Endothelial cell of umbilical vein (primary cell): Measurements from ENCODE around the gene LRCOL1. TPM values are rescaled to one million over a fixed set of nuclear protein-coding genes. Genes with fewer than 3 reads are reported as not detected.

Experiments used
- BruUV-seq: library from RNA; stranded (reverse); fragments of 400-500 nt; replicated peaks from 2 replicates; lab custom pipeline; 2021; lab: Mats Ljungman, UMichigan
- CTCF ChIA-PET: fragments of 300-600, 350-600 bp; sonication (Branson Sonifier 250); formaldehyde crosslinking; loops from one replicate; lab custom pipeline; 2021; ENCODE audit warnings: antibody characterized with exemption, inconsistent platforms; lab: Charles Lee
- POLR2A ChIA-PET: fragments of 300-600, 350-600 bp; sonication (Branson Sonifier 250); formaldehyde crosslinking; loops from one replicate; lab custom pipeline; 2021; ENCODE audit warnings: antibody characterized with exemption, inconsistent platforms; lab: Charles Lee
- DNase-seq: peaks from one replicate; pipeline ENCODE4 v3.0.0-alpha.2; 2011; ENCODE audit warnings: low read depth, low spot score
- FAIRE-seq: peaks from 2 replicates; lab custom pipeline; 2011; peaks lifted over from hg19 to GRCh38; lab: Jason Lieb, UNC
- H2AFZ ChIP-seq: 2 replicates; pipeline ENCODE4 v1.6.0; 2012; ENCODE audit warnings: low read depth, low read length, control low read depth, inconsistent platforms
- H3K27ac ChIP-seq: 2 replicates; pipeline ENCODE4 v1.5.1; 2011; ENCODE audit warnings: low read depth, mild to moderate bottlenecking, control low read depth, low read length, moderate library complexity; ENCODE audit not compliant: insufficient read depth
- H3K27me3 ChIP-seq, 2 experiments: 2 replicates each; pipeline versions ENCODE4 v1.6.0 to v1.6.1; 2011; ENCODE audit warnings: low read length in 2 of 2, mixed read lengths in 1 of 2; ENCODE audit not compliant: control insufficient read depth in 2 of 2, insufficient read depth in 2 of 2
- H3K36me3 ChIP-seq, 2 experiments: 2 replicates in 1 of 2; 3 replicates in 1 of 2; pipeline ENCODE4 v1.5.1; 2011; ENCODE audit warnings: low read length in 2 of 2, mild to moderate bottlenecking in 1 of 2, moderate library complexity in 1 of 2; ENCODE audit not compliant: control insufficient read depth in 2 of 2, insufficient read depth in 2 of 2; ENCODE audit errors: extremely low read depth in 1 of 2
- H3K4me1 ChIP-seq: 3 replicates; pipeline ENCODE4 v1.5.1; 2011; ENCODE audit warnings: mild to moderate bottlenecking, low read length; ENCODE audit not compliant: control insufficient read depth, insufficient read depth; ENCODE audit errors: extremely low read depth
- H3K4me2 ChIP-seq: 2 replicates; pipeline ENCODE4 v1.6.1; 2011; ENCODE audit warnings: low read length, control low read depth, mixed read lengths; ENCODE audit not compliant: insufficient read depth
- H3K4me3 ChIP-seq, 3 experiments: fragments of 200-600 bp in 1 of 3; sonication (generic), shearing (Covaris generic) in 1 of 3; replicated peaks in 1 of 3; 2 replicates each; pipeline ENCODE4 v1.5.1; 2011 to 2016; ENCODE audit warnings: control low read depth in 3 of 3, low read length in 3 of 3, mild to moderate bottlenecking in 2 of 3, inconsistent platforms in 1 of 3, low read depth in 1 of 3, moderate library complexity in 1 of 3; ENCODE audit not compliant: insufficient read depth in 1 of 3
- H3K79me2 ChIP-seq: 2 replicates; pipeline ENCODE4 v1.6.0; 2012; ENCODE audit warnings: low read length, inconsistent platforms; ENCODE audit not compliant: control insufficient read depth, insufficient read depth
- H3K9ac ChIP-seq: replicated peaks from 2 replicates; pipeline ENCODE3; 2011; ENCODE audit warnings: low read length, control low read depth; ENCODE audit not compliant: insufficient read depth; ENCODE audit errors: extremely low read depth
- H3K9me1 ChIP-seq: replicated peaks from 3 replicates; pipeline ENCODE4 v1.6.0; 2011; ENCODE audit warnings: mild to moderate bottlenecking, low read length; ENCODE audit not compliant: control insufficient read depth, insufficient read depth; ENCODE audit errors: extremely low read depth
- H3K9me3 ChIP-seq: replicated peaks from 2 replicates; pipeline ENCODE4 v1.5.1; 2012; ENCODE audit warnings: low read length, inconsistent platforms; ENCODE audit not compliant: control insufficient read depth, insufficient read depth
- H4K20me1 ChIP-seq: replicated peaks from 2 replicates; pipeline ENCODE3; 2011; ENCODE audit warnings: mild to moderate bottlenecking, low read length; ENCODE audit not compliant: control insufficient read depth, insufficient read depth; ENCODE audit errors: extremely low read depth
- CTCF ChIP-seq, 2 donors: IDR thresholded peaks; 1 replicate in 1 of 2; 2 replicates in 1 of 2; pipeline ENCODE4 v1.5.1; 2011; ENCODE audit warnings: low read length in 2 of 2, mild to moderate bottlenecking in 2 of 2, moderate library complexity in 2 of 2, control low read depth in 1 of 2, inconsistent platforms in 1 of 2, low read depth in 1 of 2; ENCODE audit not compliant: insufficient read depth in 1 of 2; ENCODE audit errors: extremely low read depth in 1 of 2
- EZH2 ChIP-seq: IDR thresholded peaks from 2 replicates; pipeline ENCODE4 v1.6.1; 2012; ENCODE audit warnings: borderline replicate concordance, low read depth, mild to moderate bottlenecking, moderate library complexity, low read length, inconsistent platforms; ENCODE audit not compliant: severe bottlenecking
- FOS ChIP-seq: IDR thresholded peaks from 2 replicates; pipeline ENCODE4 v1.6.1; 2011; ENCODE audit warnings: mild to moderate bottlenecking, low read length, moderate library complexity, borderline replicate concordance; ENCODE audit not compliant: insufficient read depth
- GATA2 ChIP-seq: IDR thresholded peaks from 2 replicates; pipeline ENCODE4 v1.7.0; 2011; ENCODE audit warnings: low read depth, mild to moderate bottlenecking, moderate library complexity, mixed read lengths, low read length; ENCODE audit not compliant: insufficient read length, insufficient read depth
- JUN ChIP-seq: IDR thresholded peaks from 2 replicates; pipeline ENCODE4 v1.6.1; 2011; ENCODE audit warnings: borderline replicate concordance, low read depth; ENCODE audit not compliant: insufficient read length, insufficient read depth
- MAX ChIP-seq: IDR thresholded peaks from 2 replicates; pipeline ENCODE4 v1.6.1; 2011; ENCODE audit not compliant: insufficient read depth, insufficient read length
- MYC ChIP-seq: IDR thresholded peaks from one replicate; pipeline ENCODE4 v1.6.1; 2011; ENCODE audit warnings: mild to moderate bottlenecking, low read depth, low read length
- POLR2A ChIP-seq: IDR thresholded peaks from 2 replicates; pipeline ENCODE4 v1.6.1; 2012; ENCODE audit warnings: low read depth, mild to moderate bottlenecking, control low read depth, low read length
- POLR2AphosphoS5 ChIP-seq: IDR thresholded peaks from 2 replicates; pipeline ENCODE4 v1.6.1; 2012; ENCODE audit warnings: low read depth, mild to moderate bottlenecking, control low read depth, low read length, moderate library complexity; ENCODE audit not compliant: insufficient read depth
- dilution Hi-C: fragments of 300-500 bp; cut with MboI; formaldehyde crosslinking; loops from one replicate; pipeline ENCODE4 v1.15.0; 2019; ENCODE audit warnings: low sequenced_read_pairs; ENCODE audit not compliant: extremely low pct_ligation_motif_present
- intact Hi-C: fragments of 100-400 bp; cut with micrococcal nuclease; formaldehyde crosslinking; loops from one replicate; pipeline ENCODE4 v1.10.0; 2022
- polyA plus RNA-seq, 4 experiments: library from polyadenylated mRNA; depleted of rRNA in 3 of 4; stranded (reverse) in 3 of 4; unstranded in 1 of 4; fragments of >200 nt; gene quantifications; 2 replicates each; pipeline versions ENCODE4 v1.2.1 to v1.2.3, GENCODE V29; 2011 to 2012; ENCODE audit warnings: missing spikeins in 1 of 4
- total RNA-seq: library from RNA; stranded (reverse); gene quantifications from 2 replicates; pipeline ENCODE4 v1.2.3, GENCODE V29; 2021

The LRCOL1 gene
- total and polyA plus RNA-seq, 2 donors (not counting 3 experiments of a cell fraction or from before 2014, with no cell fraction given) = 1.2 to 1.5 TPM

GRCh38 chr12:132625731-132626430 is 15.5 kb upstream of the LRCOL1 start:
- Histone ChIP-seq H3K36me3 (peaks cover 0 to 11% of the 10 kb centered on the region in 2 experiments), H2AFZ (no peak overlapping the region), H3K9me1 (no peaks in the 10 kb centered on the region), H3K4me1 (no peaks in the 10 kb centered on the region), H3K9ac (no peak overlapping the region), H3K4me3 (no peak overlapping the region), H3K9me3 (no peaks in the 10 kb centered on the region), H3K79me2 (no peaks in the 10 kb centered on the region), H3K27ac (no peak overlapping the region), H3K27me3 (no peaks in the 10 kb centered on the region), H3K4me2 (no peak overlapping the region), H4K20me1 (no peaks in the 10 kb centered on the region)
- BruUV-seq = no TSS peak
- DNase-seq (no peak), FAIRE-seq (no peak)
- ChIA-PET POLR2A (no interaction called here), CTCF (interaction anchor here (1.1 to 1.4 kb wide), 2 partner anchors 11 to 13 kb away, joined by 3 to 5 read pairs; no protein-coding TSS in a partner anchor)
- TF ChIP-seq GATA2 = no peak
- TF ChIP-seq MYC = no peak
- TF ChIP-seq JUN = no peak
- no peak for TF ChIP-seq POLR2A
- no peak for TF ChIP-seq CTCF (IDR thresholded peaks at IDR 0.05; ENCODE audit: extremely low read depth in 1 of 2, insufficient read depth in 1 of 2, low read depth in 1 of 2, low read length in 2 of 2)
- no peak for TF ChIP-seq EZH2
- no peak for TF ChIP-seq MAX
- TF ChIP-seq POLR2AphosphoS5 = no peak
- no peak for TF ChIP-seq FOS
- intact Hi-C loops = no loop called here
- dilution Hi-C loops = no loop called here
